Measurements from ENCODE around the gene VWA3A.
"Not testable (repeated sequence)": the region's sequence is repeated elsewhere in the genome, so short reads cannot be mapped to it uniquely, and the experiment has no call there.

VWA3A gene

GRCh38 chr16:22130528-22130927 lies 38.2 kb downstream of the VWA3A start:
- DNase-seq (ENCODE audit: insufficient read length, low spot score): no peak
- FAIRE-seq: no peak

- DNase-seq (ENCODE audit: insufficient read length, low spot score): no peak
- FAIRE-seq: no peak
Measured at GRCh38 chr16:22132801-22133200, 40.5 kb downstream of the VWA3A start.

GRCh38 chr16:22138482-22138881 lies 46.1 kb downstream of the VWA3A start:
- DNase-seq (ENCODE audit: insufficient read length, low spot score) (no peak), FAIRE-seq (no peak)

- DNase-seq (ENCODE audit: insufficient read length, low spot score) (no peak), FAIRE-seq (no peak)
Measured at GRCh38 chr16:22139008-22139407, 46.7 kb downstream of the VWA3A start.

GRCh38 chr16:22139732-22140131 lies 47.4 kb downstream of the VWA3A start:
- DNase-seq (ENCODE audit: insufficient read length, low spot score) (no peak), FAIRE-seq (no peak)

GRCh38 chr16:22141767-22142166 lies 49.4 kb downstream of the VWA3A start:
- FAIRE-seq (no peak), DNase-seq (ENCODE audit: insufficient read length, low spot score) (no peak)

GRCh38 chr16:22144520-22144919 lies 52.2 kb downstream of the VWA3A start:
- FAIRE-seq: no peak
- no peak for DNase-seq (ENCODE audit: insufficient read length, low spot score)

- DNase-seq (ENCODE audit: insufficient read length, low spot score): no peak
- no peak for FAIRE-seq
Measured at GRCh38 chr16:22147853-22148252, 55.5 kb downstream of the VWA3A start.

GRCh38 chr16:22151246-22151998 lies 59.1 kb downstream of the VWA3A start:
- no peak for FAIRE-seq
- DNase-seq (ENCODE audit: insufficient read length, low spot score): no peak

GRCh38 chr16:22152316-22152715 lies 60.0 kb downstream of the VWA3A start:
- DNase-seq (ENCODE audit: insufficient read length, low spot score): no peak
- FAIRE-seq: no peak

GRCh38 chr16:22153078-22153477 lies 60.7 kb downstream of the VWA3A start:
- not testable (repeated sequence) for DNase-seq (ENCODE audit: insufficient read length, low spot score); FAIRE-seq

GRCh38 chr16:22161401-22161800 lies 69.1 kb downstream of the VWA3A start:
- FAIRE-seq: no peak
- DNase-seq (ENCODE audit: insufficient read length, low spot score): no peak

- FAIRE-seq: no peak
- DNase-seq (ENCODE audit: insufficient read length, low spot score): peak; percentile 30
Measured at GRCh38 chr16:22161999-22162655, 69.8 kb downstream of the VWA3A start, which contains the start of gene SDR42E2. Gene SDR42E2 (plus strand): TSS chr16:22162506. CDS start chr16:22165583, 3,077 bp downstream.

GRCh38 chr16:22162656-22163009 lies 70.3 kb downstream of the VWA3A start:
- FAIRE-seq (no peak), DNase-seq (ENCODE audit: insufficient read length, low spot score) (no peak)

GRCh38 chr16:22163806-22164205 lies 71.5 kb downstream of the VWA3A start:
- DNase-seq (ENCODE audit: insufficient read length, low spot score) (no peak), FAIRE-seq (no peak)

- FAIRE-seq (no peak), DNase-seq (ENCODE audit: insufficient read length, low spot score) (no peak)
Measured at GRCh38 chr16:22164482-22164881, 72.1 kb downstream of the VWA3A start.

GRCh38 chr16:22165508-22166285 lies 73.4 kb downstream of the VWA3A start:
- no peak for FAIRE-seq
- DNase-seq (ENCODE audit: insufficient read length, low spot score): no peak

- DNase-seq (ENCODE audit: insufficient read length, low spot score) (no peak), FAIRE-seq (no peak)
Measured at GRCh38 chr16:22171953-22172352, 79.6 kb downstream of the VWA3A start.

- not testable (repeated sequence) for FAIRE-seq; DNase-seq (ENCODE audit: insufficient read length, low spot score)
Measured at GRCh38 chr16:22172642-22173041, 80.3 kb downstream of the VWA3A start.

- FAIRE-seq (no peak), DNase-seq (ENCODE audit: insufficient read length, low spot score) (no peak)
Measured at GRCh38 chr16:22174642-22175041, 82.3 kb downstream of the VWA3A start.
